ENCODE data around the gene EDC4. TPM values are rescaled to one million over a fixed set of nuclear protein-coding genes. Genes with fewer than 3 reads are reported as not detected.

The EDC4 gene
- total and polyA plus RNA-seq, 9 of the 15 experiments (the other 6 are each of a cell fraction or from before 2014, with no cell fraction given), result 1.1 to 131 (median 74.0) TPM

DNA sequence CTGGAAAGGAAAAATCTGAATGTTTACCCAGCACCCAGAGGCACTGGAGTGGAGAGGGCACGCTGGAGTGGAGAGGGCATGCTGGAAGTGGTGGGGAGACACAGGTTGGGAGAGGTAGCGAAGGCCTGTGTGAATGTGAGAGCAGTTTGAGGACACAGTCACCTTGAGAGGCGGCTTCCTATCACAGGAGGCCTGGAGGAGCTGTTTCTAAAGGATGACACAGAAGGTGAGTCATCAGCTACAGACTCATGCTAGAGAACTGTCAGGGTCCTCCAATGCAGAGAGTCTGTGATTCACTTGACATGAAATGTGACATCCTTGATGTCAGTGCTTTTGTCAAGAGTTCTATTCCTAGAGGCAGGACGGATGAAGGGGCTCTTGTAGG is 45.0 kb downstream of the EDC4 start (continued):
- TF ChIP-seq TSHZ1 (CRISPR knock-in tag; IDR thresholded peaks at IDR 0.05) (no peak), FOXM1 (IDR thresholded peaks at IDR 0.05; ENCODE audit: low read depth) (no peak), FOXM1 (CRISPR knock-in tag; IDR thresholded peaks at IDR 0.05; ENCODE audit: low read depth) (no peak), PHB2 (IDR thresholded peaks at IDR 0.05; ENCODE audit: low read depth) (no peak), ZBTB40 (IDR thresholded peaks at IDR 0.05) (no peak), ZBTB40 (CRISPR knock-in tag; IDR thresholded peaks at IDR 0.05) (no peak), ZNF778 (CRISPR knock-in tag; IDR thresholded peaks at IDR 0.05) (no peak), ETS2 (tag; IDR thresholded peaks at IDR 0.05; ENCODE audit: borderline replicate concordance, poor library complexity, severe bottlenecking) (no peak), TEAD1 (CRISPR knock-in tag; IDR thresholded peaks at IDR 0.05) (no peak), ZNF354B (CRISPR knock-in tag; IDR thresholded peaks at IDR 0.05) (no peak), ARHGAP35 (IDR thresholded peaks at IDR 0.05; ENCODE audit: partially characterized antibody) (no peak), POLR2A (conservative IDR thresholded peaks at IDR 0.05) (no peak)
- TF ChIP-seq, protein P1, sequence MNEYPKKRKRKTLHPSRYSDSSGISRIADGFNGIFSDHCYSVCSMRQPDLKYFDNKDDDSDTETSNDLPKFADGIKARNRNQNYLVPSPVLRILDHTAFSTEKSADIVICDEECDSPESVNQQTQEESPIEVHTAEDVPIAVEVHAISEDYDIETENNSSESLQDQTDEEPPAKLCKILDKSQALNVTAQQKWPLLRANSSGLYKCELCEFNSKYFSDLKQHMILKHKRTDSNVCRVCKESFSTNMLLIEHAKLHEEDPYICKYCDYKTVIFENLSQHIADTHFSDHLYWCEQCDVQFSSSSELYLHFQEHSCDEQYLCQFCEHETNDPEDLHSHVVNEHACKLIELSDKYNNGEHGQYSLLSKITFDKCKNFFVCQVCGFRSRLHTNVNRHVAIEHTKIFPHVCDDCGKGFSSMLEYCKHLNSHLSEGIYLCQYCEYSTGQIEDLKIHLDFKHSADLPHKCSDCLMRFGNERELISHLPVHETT (CRISPR knock-in tag; conservative IDR thresholded peaks at IDR 0.05 in 1 of 2, IDR thresholded peaks at IDR 0.05 in 1 of 2), result 0 out of 4 replicates have a peak, but pooled peaks of 1 of the 2 experiments have one; percentile 27
